ENCODE data around the gene RAB3C.

- TF ChIP-seq POLR2AphosphoS5 (IDR thresholded peaks at IDR 0.05; ENCODE audit: borderline replicate concordance, low read depth, low read length) (no peak), EZH2 (IDR thresholded peaks at IDR 0.05) (no peak), FOXP2 (optimal IDR thresholded peaks at IDR 0.05; ENCODE audit: control extremely low read depth, extremely low read length, insufficient read depth) (no peak)
Measured at GRCh38 chr5:58648846-58649245, 66.0 kb downstream of the RAB3C start.

Measured in SK-N-MC (cell line).